Endodermal cell (in vitro differentiated cells): ENCODE measurements around the gene LPAR3. TPM values are rescaled to one million over a fixed set of nuclear protein-coding genes. Genes with fewer than 3 reads are reported as not detected.

Experiments
- DNase-seq: peaks from one replicate; pipeline ENCODE4 v3.0.0-alpha.2; 2017
- H3K27ac ChIP-seq: 2 replicates; pipeline ENCODE4 v1.5.1; 2013; ENCODE audit warnings: mild to moderate bottlenecking, low read depth, low read length, moderate library complexity
- H3K27me3 ChIP-seq: 2 replicates; pipeline ENCODE4 v1.6.1; 2013; ENCODE audit warnings: mild to moderate bottlenecking, low read length, moderate library complexity; ENCODE audit not compliant: insufficient read depth, control insufficient read depth, poor library complexity, severe bottlenecking
- H3K36me3 ChIP-seq: 2 replicates; pipeline ENCODE4 v1.7.0; 2013; ENCODE audit warnings: mild to moderate bottlenecking, low read length, moderate library complexity; ENCODE audit not compliant: control insufficient read depth, insufficient read depth
- H3K4me1 ChIP-seq: one replicate; pipeline ENCODE4 v1.7.0; 2013; ENCODE audit warnings: low read length; ENCODE audit not compliant: control insufficient read depth, insufficient read depth
- H3K4me3 ChIP-seq: 2 replicates; pipeline ENCODE4 v1.5.1; 2013; ENCODE audit warnings: mild to moderate bottlenecking, low read length, moderate library complexity
- H3K9ac ChIP-seq: 2 replicates; pipeline ENCODE4 v1.6.1; 2013; ENCODE audit warnings: mild to moderate bottlenecking, low read length, moderate library complexity; ENCODE audit not compliant: poor library complexity, severe bottlenecking; ENCODE audit errors: extremely low read depth
- H3K9me3 ChIP-seq: 2 replicates; pipeline ENCODE4 v1.6.1; 2013; ENCODE audit warnings: mild to moderate bottlenecking, low read length, moderate library complexity; ENCODE audit not compliant: control insufficient read depth
- H3K27ac Mint-ChIP-seq: 2 replicates; pipeline ENCODE4 v1.8.0; 2020; ENCODE audit warnings: mixed read lengths
- H3K27me3 Mint-ChIP-seq: 2 replicates; pipeline ENCODE4 v1.8.0; 2021; ENCODE audit warnings: mild to moderate bottlenecking, mixed read lengths; ENCODE audit not compliant: insufficient read depth
- H3K36me3 Mint-ChIP-seq: 2 replicates; pipeline ENCODE4 v1.8.0; 2020; ENCODE audit warnings: low read depth, mixed read lengths
- H3K4me1 Mint-ChIP-seq: 2 replicates; pipeline ENCODE4 v1.8.0; 2020; ENCODE audit warnings: mixed read lengths
- H3K4me3 Mint-ChIP-seq: 2 replicates; pipeline ENCODE4 v1.8.0; 2020; ENCODE audit warnings: mild to moderate bottlenecking, moderate library complexity, mixed read lengths
- H3K9me3 Mint-ChIP-seq: 2 replicates; pipeline ENCODE4 v1.8.0; 2020; ENCODE audit warnings: mild to moderate bottlenecking, mixed read lengths
- WGBS, 2 experiments: methylation state at CpG; one replicate each; pipeline versions ENCODE4 v1.1.5 to v1.1.7; 2013; ENCODE audit warnings: missing lambda C conversion rate in 2 of 2, mixed read lengths in 1 of 2; ENCODE audit not compliant: insufficient coverage in 1 of 2, insufficient read length in 1 of 2; 5-methylcytosine and 5-hydroxymethylcytosine counted together
- total RNA-seq, 2 donors: library from RNA; stranded (reverse); fragmentation: NEBNext Ultra II Directional in 1 of 2; extraction: Animal tissue kit (Norgen Biotek cat#: 25700) in 1 of 2; gene quantifications; 2 replicates in 1 of 2; 3 replicates in 1 of 2; pipeline ENCODE4 v1.2.1, GENCODE V29; 2021
- TF ChIP-seq, protein P1 (sequence below): fragments of 200-600 bp; sonication (generic); conservative IDR thresholded peaks from 2 replicates; pipeline ENCODE4 v1.5.0; 2021; ENCODE audit warnings: antibody characterized with exemption, mild to moderate bottlenecking

LPAR3 gene
- total RNA-seq, 2 donors from 2014 or later, result 0.89 to 3.7 TPM

DNA sequence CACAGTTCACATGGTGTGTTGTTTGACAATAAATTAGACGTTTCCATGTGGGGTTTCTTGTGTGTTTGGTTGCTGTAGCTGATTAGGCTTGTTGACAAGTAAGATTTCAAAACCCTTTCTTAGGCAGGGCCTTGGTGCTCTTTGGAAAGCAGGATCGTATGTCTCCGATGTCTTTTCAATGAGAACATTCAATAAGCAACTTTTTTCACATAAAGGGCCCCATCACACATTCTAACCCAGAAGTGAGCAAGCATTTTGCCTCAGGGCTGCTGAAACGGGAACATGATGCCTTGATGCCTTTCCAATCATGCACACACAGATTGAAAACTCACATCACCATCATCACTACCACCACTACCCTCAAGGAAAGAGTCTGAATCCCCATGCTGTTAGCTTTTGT is 33.1 kb downstream of the LPAR3 start:
- H3K9me3 Mint-ChIP-seq, result no peaks in the 10 kb centered on the region
- H3K36me3 Mint-ChIP-seq, result no peaks in the 10 kb centered on the region
- Histone ChIP-seq H3K27me3 (no peaks in the 10 kb centered on the region), H3K36me3 (no peaks in the 10 kb centered on the region), H3K27ac (no peak overlapping the region), H3K9me3 (no peaks in the 10 kb centered on the region), H3K4me3 (no peak overlapping the region), H3K9ac (no peak overlapping the region), H3K4me1 (no peaks in the 10 kb centered on the region)
- no peak overlapping the region for H3K4me3 Mint-ChIP-seq
- 89 to 96% methylated on average over 4 of the region's 4 CpGs for WGBS, 2 experiments
- H3K27me3 Mint-ChIP-seq, result no peaks in the 10 kb centered on the region
- H3K27ac Mint-ChIP-seq, result no peak overlapping the region
- no peak for DNase-seq
- no peaks in the 10 kb centered on the region for H3K4me1 Mint-ChIP-seq
- TF ChIP-seq, protein P1, sequence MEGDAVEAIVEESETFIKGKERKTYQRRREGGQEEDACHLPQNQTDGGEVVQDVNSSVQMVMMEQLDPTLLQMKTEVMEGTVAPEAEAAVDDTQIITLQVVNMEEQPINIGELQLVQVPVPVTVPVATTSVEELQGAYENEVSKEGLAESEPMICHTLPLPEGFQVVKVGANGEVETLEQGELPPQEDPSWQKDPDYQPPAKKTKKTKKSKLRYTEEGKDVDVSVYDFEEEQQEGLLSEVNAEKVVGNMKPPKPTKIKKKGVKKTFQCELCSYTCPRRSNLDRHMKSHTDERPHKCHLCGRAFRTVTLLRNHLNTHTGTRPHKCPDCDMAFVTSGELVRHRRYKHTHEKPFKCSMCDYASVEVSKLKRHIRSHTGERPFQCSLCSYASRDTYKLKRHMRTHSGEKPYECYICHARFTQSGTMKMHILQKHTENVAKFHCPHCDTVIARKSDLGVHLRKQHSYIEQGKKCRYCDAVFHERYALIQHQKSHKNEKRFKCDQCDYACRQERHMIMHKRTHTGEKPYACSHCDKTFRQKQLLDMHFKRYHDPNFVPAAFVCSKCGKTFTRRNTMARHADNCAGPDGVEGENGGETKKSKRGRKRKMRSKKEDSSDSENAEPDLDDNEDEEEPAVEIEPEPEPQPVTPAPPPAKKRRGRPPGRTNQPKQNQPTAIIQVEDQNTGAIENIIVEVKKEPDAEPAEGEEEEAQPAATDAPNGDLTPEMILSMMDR, result no peak

GRCh38 chr1:84857906-84858305 is 35.1 kb downstream of the LPAR3 start:
- H3K4me3 ChIP-seq, result no peak overlapping the region
- no peak overlapping the region for H3K9ac ChIP-seq
- H3K27me3 ChIP-seq, result no peaks in the 10 kb centered on the region
- DNase-seq, result no peak
- H3K4me3 Mint-ChIP-seq, result no peak overlapping the region
- no peak overlapping the region for H3K27ac ChIP-seq
- no peaks in the 10 kb centered on the region for H3K4me1 Mint-ChIP-seq
- H3K9me3 ChIP-seq, result no peaks in the 10 kb centered on the region
- no peaks in the 10 kb centered on the region for H3K27me3 Mint-ChIP-seq
- no peak overlapping the region for H3K27ac Mint-ChIP-seq
- 90 to 95% methylated on average over 4 to 8 of the region's 8 CpGs for WGBS, 2 experiments
- no peaks in the 10 kb centered on the region for H3K9me3 Mint-ChIP-seq
- H3K4me1 ChIP-seq, result no peaks in the 10 kb centered on the region
- no peaks in the 10 kb centered on the region for H3K36me3 Mint-ChIP-seq
- H3K36me3 ChIP-seq, result no peaks in the 10 kb centered on the region
- TF ChIP-seq, protein P1, result no peak

DNA sequence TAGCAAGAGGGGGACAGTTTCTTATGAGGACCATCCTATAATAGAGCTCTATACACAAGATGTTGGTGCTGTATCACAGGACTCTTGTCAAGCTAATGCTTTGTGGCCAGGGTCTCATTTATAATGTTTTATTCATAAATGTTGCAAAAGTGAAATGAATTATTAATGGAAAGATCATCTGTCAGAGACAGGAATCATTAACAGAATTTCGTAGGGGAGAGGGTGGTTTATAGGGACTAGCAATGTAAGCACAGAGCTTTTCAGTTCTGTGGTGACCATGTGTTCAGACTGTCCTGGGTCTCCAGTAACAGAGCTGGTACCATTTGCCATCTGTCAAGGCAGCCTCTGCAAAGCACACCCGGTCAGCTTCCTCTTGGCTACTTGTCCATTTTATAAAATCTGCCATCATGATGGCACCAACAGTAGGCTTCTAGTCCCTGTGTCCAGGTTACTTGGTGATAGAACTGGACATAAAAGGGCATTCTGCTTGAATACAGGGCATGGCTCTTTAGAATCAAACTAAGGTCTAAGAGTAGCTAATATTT is 36.2 kb downstream of the LPAR3 start:
- Mint-ChIP-seq H3K4me1 (no peaks in the 10 kb centered on the region), H3K4me3 (no peak overlapping the region), H3K27ac (no peak overlapping the region), H3K9me3 (no peaks in the 10 kb centered on the region), H3K27me3 (no peaks in the 10 kb centered on the region), H3K36me3 (no peaks in the 10 kb centered on the region)
- H3K4me3 ChIP-seq, result no peak overlapping the region
- H3K4me1 ChIP-seq, result no peaks in the 10 kb centered on the region
- TF ChIP-seq, protein P1, result no peak
- WGBS, 2 experiments, result 86 to 88% methylated on average over 1 to 2 of the region's 2 CpGs
- H3K9me3 ChIP-seq, result no peaks in the 10 kb centered on the region
- H3K36me3 ChIP-seq, result no peaks in the 10 kb centered on the region
- no peak overlapping the region for H3K9ac ChIP-seq
- H3K27ac ChIP-seq, result no peak overlapping the region
- no peak for DNase-seq
- no peaks in the 10 kb centered on the region for H3K27me3 ChIP-seq
